OCI-LY7 (cell line): ENCODE data around the gene ALDH16A1. TPM values are rescaled to one million over a fixed set of nuclear protein-coding genes. Genes with fewer than 3 reads are reported as not detected.

Experiments
- BruUV-seq: library from RNA; stranded (reverse); fragments of 400-500 nt; replicated peaks from 2 replicates; lab custom pipeline; 2021; lab: Mats Ljungman, UMichigan
- CTCF ChIA-PET: fragments of 300-600 bp; sonication (Branson Sonifier 250); formaldehyde crosslinking; loops from one replicate; lab custom pipeline; 2022; ENCODE audit warnings: antibody characterized with exemption; ENCODE audit not compliant: unreplicated experiment; lab: Charles Lee
- POLR2A ChIA-PET: fragments of 300-600 bp; sonication (Branson Sonifier 250); formaldehyde crosslinking; loops from one replicate; lab custom pipeline; 2022; ENCODE audit warnings: antibody characterized with exemption; lab: Charles Lee
- DNase-seq: peaks from one replicate; pipeline ENCODE4 v3.0.0-alpha.2; 2015; ENCODE audit warnings: low spot score
- H2AFZ ChIP-seq: fragments of 200-600 bp; sonication (generic), shearing (Covaris generic); 2 replicates; pipeline ENCODE4 v1.6.1; 2014; ENCODE audit warnings: mild to moderate bottlenecking, antibody characterized with exemption, low read length, moderate library complexity
- H3K27ac ChIP-seq: fragments of 200-600 bp; sonication (generic); 2 replicates; pipeline ENCODE4 v1.5.1; 2014; ENCODE audit warnings: mixed run types, low read depth, mild to moderate bottlenecking, moderate library complexity, low read length, inconsistent platforms; ENCODE audit not compliant: poor library complexity, severe bottlenecking
- H3K36me3 ChIP-seq: fragments of 200-600 bp; sonication (generic); 2 replicates; pipeline ENCODE4 v1.6.1; 2014; ENCODE audit warnings: mild to moderate bottlenecking, antibody characterized with exemption, low read length, moderate library complexity, mixed read lengths; ENCODE audit not compliant: insufficient read depth
- H3K4me1 ChIP-seq: fragments of 200-600 bp; sonication (generic); 2 replicates; pipeline ENCODE4 v1.5.1; 2014; ENCODE audit warnings: mild to moderate bottlenecking, low read length; ENCODE audit not compliant: insufficient read depth, poor library complexity, severe bottlenecking
- H3K4me2 ChIP-seq: fragments of 200-600 bp; sonication (generic); 2 replicates; pipeline ENCODE4 v1.6.1; 2014; ENCODE audit warnings: mild to moderate bottlenecking, low read length
- H3K4me3 ChIP-seq: fragments of 200-600 bp; sonication (generic); 2 replicates; pipeline ENCODE4 v1.5.1; 2014; ENCODE audit warnings: mild to moderate bottlenecking, low read depth, low read length; ENCODE audit not compliant: poor library complexity, severe bottlenecking
- H3K79me2 ChIP-seq: fragments of 200-600 bp; sonication (generic); 2 replicates; pipeline ENCODE4 v1.6.1; 2016; ENCODE audit warnings: low read depth, mild to moderate bottlenecking, low read length, moderate library complexity, mixed read lengths; ENCODE audit not compliant: insufficient read depth
- H3K9me2 ChIP-seq: fragments of 200-600 bp; sonication (generic); 2 replicates; pipeline ENCODE4 v1.6.1; 2016; ENCODE audit warnings: mild to moderate bottlenecking, low read length, mixed read lengths; ENCODE audit not compliant: insufficient read depth
- H3K9me3 ChIP-seq: fragments of 200-600 bp; sonication (generic); 2 replicates; pipeline ENCODE4 v1.6.1; 2014; ENCODE audit warnings: mild to moderate bottlenecking, mixed run types, low read length, mixed read lengths
- H4K20me1 ChIP-seq: fragments of 200-600 bp; sonication (generic); 2 replicates; pipeline ENCODE4 v1.6.1; 2014; ENCODE audit warnings: mild to moderate bottlenecking, antibody characterized with exemption, low read length, moderate library complexity, mixed read lengths; ENCODE audit not compliant: insufficient read depth
- CTCF ChIP-seq: fragments of 200-600 bp; sonication (generic); conservative IDR thresholded peaks from 2 replicates; pipeline ENCODE4 v1.5.1; 2014; ENCODE audit warnings: mild to moderate bottlenecking, antibody characterized with exemption, low read length, moderate library complexity, mixed read lengths
- EZH2phosphoT487 ChIP-seq: fragments of 200-600 bp; sonication (generic); IDR thresholded peaks from 2 replicates; pipeline ENCODE4 v1.6.1; 2018; ENCODE audit warnings: low read depth, borderline replicate concordance, mild to moderate bottlenecking, mixed run types, antibody characterized with exemption, low read length, moderate library complexity, mixed read lengths
- intact Hi-C: fragments of 100-400 bp; cut with micrococcal nuclease; formaldehyde crosslinking; loops from one replicate; pipeline ENCODE4 v1.10.0; 2022; ENCODE audit not compliant: unreplicated experiment
- microRNA-seq: library from miRNA; unstranded; fragments of <30 nt; microRNA quantifications from one replicate; pipeline ENCODE4 v1.2.0, GENCODE V29; 2022; ENCODE audit warnings: borderline replicate concordance
- small RNA-seq: library from RNA; depleted of rRNA; stranded (forward); fragments of <200 nt; gene quantifications from one replicate; pipeline ENCODE3, GENCODE V24; 2014
- total RNA-seq, 2 experiments: library from RNA; depleted of rRNA in 1 of 2; stranded (reverse); fragments of >200 nt in 1 of 2; shearing (Covaris generic) in 1 of 2; gene quantifications; 2 replicates each; pipeline ENCODE4 v1.2.3, GENCODE V29; 2014 to 2022

The ALDH16A1 gene
- total RNA-seq, 2 experiments from 2014 or later: 26.0 to 55.4 TPM

- DNase-seq: peak; percentile 13
- intact Hi-C loops: no loop called here
- H3K27ac ChIP-seq: no peak overlapping the region
- no peaks in the 10 kb centered on the region for H4K20me1 ChIP-seq
- H3K9me2 ChIP-seq: no peaks in the 10 kb centered on the region
- BruUV-seq: no TSS peak
- H3K36me3 ChIP-seq: no peaks in the 10 kb centered on the region
- no peaks in the 10 kb centered on the region for H3K9me3 ChIP-seq
- H3K4me3 ChIP-seq: no peak overlapping the region
- H3K4me1 ChIP-seq: peaks cover 21% of the 10 kb centered on the region
- no peak overlapping the region for H2AFZ ChIP-seq
- CTCF ChIA-PET: no interaction called here
- TF ChIP-seq EZH2phosphoT487: no peak
- no peak for TF ChIP-seq CTCF
- H3K4me2 ChIP-seq: no peak overlapping the region
- POLR2A ChIA-PET: no interaction called here
- H3K79me2 ChIP-seq: no peaks in the 10 kb centered on the region
These were observed 62.7 kb downstream of the ALDH16A1 start for GRCh38 chr19:49515767-49516166.

- no peaks in the 10 kb centered on the region for H3K9me2 ChIP-seq
- no peak overlapping the region for H3K4me3 ChIP-seq
- CTCF ChIA-PET: no interaction called here
- H4K20me1 ChIP-seq: no peaks in the 10 kb centered on the region
- intact Hi-C loops: no loop called here
- no peaks in the 10 kb centered on the region for H3K36me3 ChIP-seq
- no peak overlapping the region for H3K27ac ChIP-seq
- POLR2A ChIA-PET: no interaction called here
- H3K4me1 ChIP-seq: peaks cover 12% of the 10 kb centered on the region
- no TSS peak for BruUV-seq
- no peaks in the 10 kb centered on the region for H3K79me2 ChIP-seq
- no peak overlapping the region for H3K4me2 ChIP-seq
- H3K9me3 ChIP-seq: no peaks in the 10 kb centered on the region
- no peak for DNase-seq
- TF ChIP-seq CTCF (no peak), EZH2phosphoT487 (no peak)
- no peak overlapping the region for H2AFZ ChIP-seq
These were observed 65.0 kb downstream of the ALDH16A1 start for GRCh38 chr19:49518033-49518432.

Small RNA genes within 50 kb of the gene (microRNA-seq; reads per million reads assigned to microRNA genes)
- 585 reads per million, percentile 78 among the genes with 10 or more reads in this experiment for gene MIR150

Small RNA genes within 50 kb of the gene (small RNA-seq; reads per million reads assigned to genes)
- gene COX6CP7 (not detected), gene MIR150 (0.26 reads per million), gene SNORD32A (not detected), gene SNORD33 (not detected), gene SNORD34 (not detected), gene SNORD35A (not detected), gene SNORD35B (not detected)

Other genes with a start within 250 kb of the ALDH16A1 start
- gene SLC6A16, start 128.0 kb upstream of the ALDH16A1 start, total RNA-seq (2014; rRNA removed; shearing (Covaris generic)): 2.5 and 2.8 TPM in 2 replicates
- gene SLC6A16, start 128.0 kb upstream of the ALDH16A1 start, total RNA-seq (2022): 15.8 and 21.7 TPM in 2 replicates
- gene CD37, start 117.8 kb upstream of the ALDH16A1 start, total RNA-seq (2014; rRNA removed; shearing (Covaris generic)): 170 and 219 TPM in 2 replicates
- gene CD37, start 117.8 kb upstream of the ALDH16A1 start, total RNA-seq (2022): 279 and 352 TPM in 2 replicates
- gene TEAD2, start 90.8 kb upstream of the ALDH16A1 start, total RNA-seq (2014; rRNA removed; shearing (Covaris generic)): 5.3 and 7.4 TPM in 2 replicates
- 4.9 and 7.6 TPM in 2 replicates for gene TEAD2, start 90.8 kb upstream of the ALDH16A1 start, total RNA-seq (2022)
- gene DKKL1, start 89.3 kb upstream of the ALDH16A1 start, total RNA-seq (2014; rRNA removed; shearing (Covaris generic)): 0.15 and 0.63 TPM in 2 replicates
- 0.61 and 0.79 TPM in 2 replicates for gene DKKL1, start 89.3 kb upstream of the ALDH16A1 start, total RNA-seq (2022)
- gene KASH5, start 65.0 kb upstream of the ALDH16A1 start, total RNA-seq (2014; rRNA removed; shearing (Covaris generic)): 12.0 and 15.9 TPM in 2 replicates
- 16.3 and 19.4 TPM in 2 replicates for gene KASH5, start 65.0 kb upstream of the ALDH16A1 start, total RNA-seq (2022)
- 0.66 TPM in 1 of 2 replicates, not detected in the other for gene PTH2, start 29.8 kb upstream of the ALDH16A1 start, total RNA-seq (2014; rRNA removed; shearing (Covaris generic))
- 1.7 TPM in 1 of 2 replicates, not detected in the other for gene PTH2, start 29.8 kb upstream of the ALDH16A1 start, total RNA-seq (2022)
- not detected in 2 replicates for gene GFY, start 27.8 kb upstream of the ALDH16A1 start, total RNA-seq (2014; rRNA removed; shearing (Covaris generic))
- gene GFY, start 27.8 kb upstream of the ALDH16A1 start, total RNA-seq (2022): not detected in 2 replicates
- gene SLC17A7, start 11.7 kb upstream of the ALDH16A1 start, total RNA-seq (2014; rRNA removed; shearing (Covaris generic)): 0.13 and 1.3 TPM in 2 replicates
- 1.3 and 1.5 TPM in 2 replicates for gene SLC17A7, start 11.7 kb upstream of the ALDH16A1 start, total RNA-seq (2022)
- gene PIH1D1, start 1.4 kb upstream of the ALDH16A1 start, total RNA-seq (2014; rRNA removed; shearing (Covaris generic)): 114 and 117 TPM in 2 replicates
- 93.2 and 95.5 TPM in 2 replicates for gene PIH1D1, start 1.4 kb upstream of the ALDH16A1 start, total RNA-seq (2022)
- gene FLT3LG, start 21.0 kb downstream of the ALDH16A1 start, total RNA-seq (2014; rRNA removed; shearing (Covaris generic)): 8.2 and 10.1 TPM in 2 replicates
- gene FLT3LG, start 21.0 kb downstream of the ALDH16A1 start, total RNA-seq (2022): 8.4 and 11.7 TPM in 2 replicates
- 6,720 and 8,461 TPM in 2 replicates for gene RPL13A, start 34.4 kb downstream of the ALDH16A1 start, total RNA-seq (2014; rRNA removed; shearing (Covaris generic))
- 2,999 and 3,606 TPM in 2 replicates for gene RPL13A, start 34.4 kb downstream of the ALDH16A1 start, total RNA-seq (2022)
- 6,180 and 6,539 TPM in 2 replicates for gene RPS11, start 43.2 kb downstream of the ALDH16A1 start, total RNA-seq (2014; rRNA removed; shearing (Covaris generic))
- gene RPS11, start 43.2 kb downstream of the ALDH16A1 start, total RNA-seq (2022): 2,366 and 2,673 TPM in 2 replicates
- 19.4 and 20.9 TPM in 2 replicates for gene FCGRT, start 59.4 kb downstream of the ALDH16A1 start, total RNA-seq (2014; rRNA removed; shearing (Covaris generic))
- gene FCGRT, start 59.4 kb downstream of the ALDH16A1 start, total RNA-seq (2022): 10.7 and 11.6 TPM in 2 replicates
- 0.77 and 1.4 TPM in 2 replicates for gene RCN3, start 74.8 kb downstream of the ALDH16A1 start, total RNA-seq (2014; rRNA removed; shearing (Covaris generic))
- 1.3 and 2.1 TPM in 2 replicates for gene RCN3, start 74.8 kb downstream of the ALDH16A1 start, total RNA-seq (2022)
- gene NOSIP, start 127.3 kb downstream of the ALDH16A1 start, total RNA-seq (2014; rRNA removed; shearing (Covaris generic)): 74.7 and 84.0 TPM in 2 replicates
- gene NOSIP, start 127.3 kb downstream of the ALDH16A1 start, total RNA-seq (2022): 35.1 and 42.7 TPM in 2 replicates
- gene PRRG2, start 128.1 kb downstream of the ALDH16A1 start, total RNA-seq (2014; rRNA removed; shearing (Covaris generic)): 2.7 and 4.7 TPM in 2 replicates
- gene PRRG2, start 128.1 kb downstream of the ALDH16A1 start, total RNA-seq (2022): 2.4 TPM in 2 replicates
- gene PRR12, start 138.0 kb downstream of the ALDH16A1 start, total RNA-seq (2014; rRNA removed; shearing (Covaris generic)): 5.1 and 6.5 TPM in 2 replicates
- gene PRR12, start 138.0 kb downstream of the ALDH16A1 start, total RNA-seq (2022): 32.8 and 40.0 TPM in 2 replicates
- gene RRAS, start 186.9 kb downstream of the ALDH16A1 start, total RNA-seq (2014; rRNA removed; shearing (Covaris generic)): 3.4 and 4.7 TPM in 2 replicates
- 5.4 and 5.5 TPM in 2 replicates for gene RRAS, start 186.9 kb downstream of the ALDH16A1 start, total RNA-seq (2022)
- 12.4 and 15.0 TPM in 2 replicates for gene SCAF1, start 189.0 kb downstream of the ALDH16A1 start, total RNA-seq (2014; rRNA removed; shearing (Covaris generic))
- gene SCAF1, start 189.0 kb downstream of the ALDH16A1 start, total RNA-seq (2022): 43.4 and 44.0 TPM in 2 replicates
- 116 and 117 TPM in 2 replicates for gene IRF3, start 212.6 kb downstream of the ALDH16A1 start, total RNA-seq (2014; rRNA removed; shearing (Covaris generic))
- 96.6 and 98.5 TPM in 2 replicates for gene IRF3, start 212.6 kb downstream of the ALDH16A1 start, total RNA-seq (2022)
- 38.9 and 41.3 TPM in 2 replicates for gene BCL2L12, start 212.7 kb downstream of the ALDH16A1 start, total RNA-seq (2014; rRNA removed; shearing (Covaris generic))
- gene BCL2L12, start 212.7 kb downstream of the ALDH16A1 start, total RNA-seq (2022): 65.4 and 75.5 TPM in 2 replicates
- 403 and 412 TPM in 2 replicates for gene PRMT1, start 224.0 kb downstream of the ALDH16A1 start, total RNA-seq (2014; rRNA removed; shearing (Covaris generic))
- gene PRMT1, start 224.0 kb downstream of the ALDH16A1 start, total RNA-seq (2022): 266 and 285 TPM in 2 replicates
- 11.8 and 16.5 TPM in 2 replicates for gene ADM5, start 236.4 kb downstream of the ALDH16A1 start, total RNA-seq (2014; rRNA removed; shearing (Covaris generic))
- gene ADM5, start 236.4 kb downstream of the ALDH16A1 start, total RNA-seq (2022): 15.3 and 17.9 TPM in 2 replicates
- 0.23 and 0.95 TPM in 2 replicates for gene CPT1C, start 237.9 kb downstream of the ALDH16A1 start, total RNA-seq (2014; rRNA removed; shearing (Covaris generic))
- 0.86 and 2.6 TPM in 2 replicates for gene CPT1C, start 237.9 kb downstream of the ALDH16A1 start, total RNA-seq (2022)